ENCODE results near the gene PAFAH1B2.

DNA sequence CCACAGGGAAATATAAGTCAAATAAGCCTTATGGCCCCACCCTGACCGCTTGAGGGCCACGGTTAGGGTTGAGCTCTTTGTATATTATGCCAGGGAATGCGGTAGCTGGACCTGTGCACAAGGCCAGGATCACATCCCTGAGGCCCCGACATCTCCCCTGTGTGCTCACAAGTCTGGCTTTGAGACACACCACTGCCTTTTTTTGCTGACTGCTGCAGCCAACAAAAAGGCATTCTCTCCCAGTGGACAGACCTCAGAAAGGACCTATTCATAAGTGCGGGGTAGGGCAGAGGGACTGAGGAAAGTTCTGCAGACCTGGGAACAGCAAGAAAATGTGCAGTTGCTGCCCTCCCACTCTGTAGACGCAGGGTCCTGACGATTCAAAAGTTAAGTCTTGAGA, 31.0 kb downstream of the PAFAH1B2 start:
- TF ChIP-seq, protein P1, sequence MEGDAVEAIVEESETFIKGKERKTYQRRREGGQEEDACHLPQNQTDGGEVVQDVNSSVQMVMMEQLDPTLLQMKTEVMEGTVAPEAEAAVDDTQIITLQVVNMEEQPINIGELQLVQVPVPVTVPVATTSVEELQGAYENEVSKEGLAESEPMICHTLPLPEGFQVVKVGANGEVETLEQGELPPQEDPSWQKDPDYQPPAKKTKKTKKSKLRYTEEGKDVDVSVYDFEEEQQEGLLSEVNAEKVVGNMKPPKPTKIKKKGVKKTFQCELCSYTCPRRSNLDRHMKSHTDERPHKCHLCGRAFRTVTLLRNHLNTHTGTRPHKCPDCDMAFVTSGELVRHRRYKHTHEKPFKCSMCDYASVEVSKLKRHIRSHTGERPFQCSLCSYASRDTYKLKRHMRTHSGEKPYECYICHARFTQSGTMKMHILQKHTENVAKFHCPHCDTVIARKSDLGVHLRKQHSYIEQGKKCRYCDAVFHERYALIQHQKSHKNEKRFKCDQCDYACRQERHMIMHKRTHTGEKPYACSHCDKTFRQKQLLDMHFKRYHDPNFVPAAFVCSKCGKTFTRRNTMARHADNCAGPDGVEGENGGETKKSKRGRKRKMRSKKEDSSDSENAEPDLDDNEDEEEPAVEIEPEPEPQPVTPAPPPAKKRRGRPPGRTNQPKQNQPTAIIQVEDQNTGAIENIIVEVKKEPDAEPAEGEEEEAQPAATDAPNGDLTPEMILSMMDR (IDR thresholded peaks at IDR 0.05; ENCODE audit: insufficient read depth, low read length, poor library complexity, severe bottlenecking), result no peak
- TF ChIP-seq EZH2phosphoT487 (conservative IDR thresholded peaks at IDR 0.05; ENCODE audit: low read length), result no peak

Data from SU-DHL-6 (cell line).